K562 (cell line): ENCODE results near the gene TRIM38. TPM values are rescaled to one million over a fixed set of nuclear protein-coding genes. Genes with fewer than 3 reads are reported as not detected.

Experiments
- HDGF ChIP-seq: fragments of 450-650 bp; IDR thresholded peaks from 2 replicates; pipeline ENCODE4 v1.6.1; 2016
- JUN ChIP-seq, 2 experiments: sonication (generic) in 1 of 2; formaldehyde crosslinking in 1 of 2; IDR thresholded peaks; 2 replicates each; pipeline versions ENCODE4 v1.6.1 to v1.8.0; 2012 to 2022; ENCODE audit warnings: borderline replicate concordance in 2 of 2, mild to moderate bottlenecking in 2 of 2, improper control_type of control experiment in 1 of 2, low read depth in 1 of 2, low read length in 1 of 2, missing genetic modification reagents in 1 of 2
- KHSRP ChIP-seq: fragments of 450-650 bp; IDR thresholded peaks from 2 replicates; pipeline ENCODE4 v1.6.1; 2017
- KLF6 ChIP-seq: fragments of 250-450 bp; sonication (Bioruptor Pico); IDR thresholded peaks from 2 replicates; pipeline ENCODE4 v1.4.0; 2020; ENCODE audit warnings: mild to moderate bottlenecking, moderate library complexity, borderline replicate concordance
- OTX1 ChIP-seq: fragments of 450-650 bp; formaldehyde crosslinking; IDR thresholded peaks from 2 replicates; pipeline ENCODE4 v1.4.0; 2022; ENCODE audit warnings: mild to moderate bottlenecking
- UBTF ChIP-seq, 2 experiments: IDR thresholded peaks; 2 replicates each; pipeline ENCODE4 v1.6.1; 2012; ENCODE audit warnings: improper control_type of control experiment in 2 of 2, low read depth in 2 of 2, low read length in 2 of 2, borderline replicate concordance in 1 of 2
- ZC3H8 ChIP-seq: fragments of 450-650 bp; IDR thresholded peaks from 2 replicates; pipeline ENCODE4 v1.6.1; 2017
- ZNF830 ChIP-seq: fragments of 250-450 bp; sonication (Bioruptor Pico); IDR thresholded peaks from 2 replicates; pipeline ENCODE4 v1.5.0; 2021; ENCODE audit warnings: mild to moderate bottlenecking
- polyA plus RNA-seq, 8 experiments: library from polyadenylated mRNA; depleted of rRNA in 4 of 8; stranded (reverse) in 5 of 8; unstranded in 3 of 8; fragments of >200 nt; fragmentation: Nextera tagmentation in 2 of 8; fragmentation: Illumina TruSeq in 1 of 8; extraction: Ambion mirVana in 2 of 8; extraction: Trizol in 1 of 8; gene quantifications; 2 replicates each; pipeline versions ENCODE4 v1.2.1 to v1.2.3, GENCODE V29; 2011 to 2014; ENCODE audit warnings: inconsistent platforms in 1 of 8, missing spikeins in 1 of 8
- total RNA-seq, 7 experiments: library from RNA; depleted of rRNA in 6 of 7; stranded (reverse); fragments of >200 nt in 6 of 7; fragmentation: Illumina TruSeq in 2 of 7; extraction: Trizol in 2 of 7; gene quantifications; 2 replicates each; pipeline versions ENCODE4 v1.2.1 to v1.2.3, GENCODE V29; 2011 to 2021; ENCODE audit warnings: low replicate concordance in 1 of 7
- TF ChIP-seq, protein P1 (sequence below): fragments of 450-650 bp; IDR thresholded peaks from 2 replicates; pipeline ENCODE4 v1.6.1; 2016; ENCODE audit warnings: low read depth
- TF ChIP-seq, protein P2 (sequence below): sonication (generic); formaldehyde crosslinking; IDR thresholded peaks from 2 replicates; pipeline ENCODE4 v1.8.0; 2022; ENCODE audit warnings: mild to moderate bottlenecking, missing genetic modification reagents

Gene TRIM38
- total and polyA plus RNA-seq, 9 of the 15 experiments (the other 6 are each of a cell fraction or from before 2014, with no cell fraction given): 1.7 to 6.7 (median 6.3) TPM

DNA sequence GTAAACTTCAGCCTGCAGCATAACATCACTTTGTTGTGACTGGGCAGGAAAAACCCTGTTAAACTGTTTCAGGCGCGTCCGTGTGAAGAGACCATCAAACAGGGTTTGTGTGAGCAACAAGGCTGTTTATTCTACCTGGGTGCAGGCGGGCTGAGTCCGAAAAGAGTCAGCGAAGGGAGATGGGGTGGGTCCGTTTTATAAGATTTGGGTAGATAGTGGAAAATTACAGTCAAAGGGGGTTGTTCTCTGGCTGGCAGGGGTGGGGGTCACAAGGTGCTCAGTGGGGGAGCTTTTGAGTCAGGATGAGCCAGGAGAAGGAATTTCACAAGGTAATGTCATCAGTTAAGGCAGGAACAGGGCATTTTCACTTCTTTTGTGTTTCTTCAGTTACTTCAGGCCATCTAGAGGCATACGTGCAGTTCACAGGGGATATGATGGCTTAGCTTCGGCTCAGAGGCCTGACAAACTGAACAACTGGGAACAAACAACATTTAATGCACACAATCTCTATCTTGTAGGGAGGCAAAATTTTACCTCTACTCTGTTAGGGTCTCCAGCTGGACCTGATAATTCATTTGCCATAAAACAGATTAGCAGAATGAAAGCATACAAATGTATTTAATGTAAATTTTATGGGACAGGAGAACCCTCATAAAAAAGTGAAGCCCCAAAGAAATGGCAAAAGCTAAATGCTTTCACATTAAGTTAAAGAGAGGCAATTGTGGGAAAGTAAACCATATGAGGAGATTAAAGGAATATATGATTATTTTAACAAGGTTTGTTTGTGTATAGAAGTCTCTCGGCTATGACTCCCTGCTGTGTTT lies 66.4 kb downstream of the TRIM38 start (continued):
- TF ChIP-seq KHSRP: no peak
- TF ChIP-seq, protein P1, sequence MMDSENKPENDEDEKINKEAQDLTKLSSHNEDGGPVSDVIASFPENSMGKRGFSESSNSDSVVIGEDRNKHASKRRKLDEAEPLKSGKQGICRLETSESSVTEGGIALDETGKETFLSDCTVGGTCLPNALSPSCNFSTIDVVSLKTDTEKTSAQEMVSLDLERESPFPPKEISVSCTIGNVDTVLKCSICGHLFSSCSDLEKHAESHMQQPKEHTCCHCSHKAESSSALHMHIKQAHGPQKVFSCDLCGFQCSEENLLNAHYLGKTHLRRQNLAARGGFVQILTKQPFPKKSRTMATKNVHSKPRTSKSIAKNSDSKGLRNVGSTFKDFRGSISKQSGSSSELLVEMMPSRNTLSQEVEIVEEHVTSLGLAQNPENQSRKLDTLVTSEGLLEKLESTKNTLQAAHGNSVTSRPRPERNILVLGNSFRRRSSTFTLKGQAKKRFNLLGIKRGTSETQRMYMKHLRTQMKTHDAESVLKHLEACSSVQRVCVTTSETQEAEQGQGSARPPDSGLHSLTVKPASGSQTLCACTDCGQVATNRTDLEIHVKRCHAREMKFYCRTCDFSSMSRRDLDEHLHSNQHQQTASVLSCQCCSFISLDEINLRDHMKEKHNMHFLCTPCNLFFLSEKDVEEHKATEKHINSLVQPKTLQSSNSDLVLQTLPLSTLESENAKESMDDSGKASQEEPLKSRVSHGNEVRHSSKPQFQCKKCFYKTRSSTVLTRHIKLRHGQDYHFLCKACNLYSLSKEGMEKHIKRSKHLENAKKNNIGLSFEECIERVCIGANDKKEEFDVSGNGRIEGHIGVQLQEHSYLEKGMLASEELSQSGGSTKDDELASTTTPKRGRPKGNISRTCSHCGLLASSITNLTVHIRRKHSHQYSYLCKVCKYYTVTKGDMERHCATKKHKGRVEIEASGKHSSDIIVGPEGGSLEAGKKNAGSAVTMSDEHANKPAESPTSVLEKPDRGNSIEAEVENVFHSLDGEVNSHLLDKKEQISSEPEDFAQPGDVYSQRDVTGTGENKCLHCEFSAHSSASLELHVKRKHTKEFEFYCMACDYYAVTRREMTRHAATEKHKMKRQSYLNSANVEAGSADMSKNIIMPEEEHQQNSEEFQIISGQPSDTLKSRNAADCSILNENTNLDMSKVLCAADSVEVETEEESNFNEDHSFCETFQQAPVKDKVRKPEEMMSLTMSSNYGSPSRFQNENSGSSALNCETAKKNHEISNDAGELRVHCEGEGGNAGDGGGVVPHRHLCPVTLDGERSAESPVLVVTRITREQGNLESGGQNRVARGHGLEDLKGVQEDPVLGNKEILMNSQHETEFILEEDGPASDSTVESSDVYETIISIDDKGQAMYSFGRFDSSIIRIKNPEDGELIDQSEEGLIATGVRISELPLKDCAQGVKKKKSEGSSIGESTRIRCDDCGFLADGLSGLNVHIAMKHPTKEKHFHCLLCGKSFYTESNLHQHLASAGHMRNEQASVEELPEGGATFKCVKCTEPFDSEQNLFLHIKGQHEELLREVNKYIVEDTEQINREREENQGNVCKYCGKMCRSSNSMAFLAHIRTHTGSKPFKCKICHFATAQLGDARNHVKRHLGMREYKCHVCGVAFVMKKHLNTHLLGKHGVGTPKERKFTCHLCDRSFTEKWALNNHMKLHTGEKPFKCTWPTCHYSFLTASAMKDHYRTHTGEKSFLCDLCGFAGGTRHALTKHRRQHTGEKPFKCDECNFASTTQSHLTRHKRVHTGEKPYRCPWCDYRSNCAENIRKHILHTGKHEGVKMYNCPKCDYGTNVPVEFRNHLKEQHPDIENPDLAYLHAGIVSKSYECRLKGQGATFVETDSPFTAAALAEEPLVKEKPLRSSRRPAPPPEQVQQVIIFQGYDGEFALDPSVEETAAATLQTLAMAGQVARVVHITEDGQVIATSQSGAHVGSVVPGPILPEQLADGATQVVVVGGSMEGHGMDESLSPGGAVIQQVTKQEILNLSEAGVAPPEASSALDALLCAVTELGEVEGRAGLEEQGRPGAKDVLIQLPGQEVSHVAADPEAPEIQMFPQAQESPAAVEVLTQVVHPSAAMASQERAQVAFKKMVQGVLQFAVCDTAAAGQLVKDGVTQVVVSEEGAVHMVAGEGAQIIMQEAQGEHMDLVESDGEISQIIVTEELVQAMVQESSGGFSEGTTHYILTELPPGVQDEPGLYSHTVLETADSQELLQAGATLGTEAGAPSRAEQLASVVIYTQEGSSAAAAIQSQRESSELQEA: no peak
- no peak; the same call in 1 of the 2 replicates for TF ChIP-seq OTX1 (CRISPR knock-in tag)
- TF ChIP-seq, protein P2, sequence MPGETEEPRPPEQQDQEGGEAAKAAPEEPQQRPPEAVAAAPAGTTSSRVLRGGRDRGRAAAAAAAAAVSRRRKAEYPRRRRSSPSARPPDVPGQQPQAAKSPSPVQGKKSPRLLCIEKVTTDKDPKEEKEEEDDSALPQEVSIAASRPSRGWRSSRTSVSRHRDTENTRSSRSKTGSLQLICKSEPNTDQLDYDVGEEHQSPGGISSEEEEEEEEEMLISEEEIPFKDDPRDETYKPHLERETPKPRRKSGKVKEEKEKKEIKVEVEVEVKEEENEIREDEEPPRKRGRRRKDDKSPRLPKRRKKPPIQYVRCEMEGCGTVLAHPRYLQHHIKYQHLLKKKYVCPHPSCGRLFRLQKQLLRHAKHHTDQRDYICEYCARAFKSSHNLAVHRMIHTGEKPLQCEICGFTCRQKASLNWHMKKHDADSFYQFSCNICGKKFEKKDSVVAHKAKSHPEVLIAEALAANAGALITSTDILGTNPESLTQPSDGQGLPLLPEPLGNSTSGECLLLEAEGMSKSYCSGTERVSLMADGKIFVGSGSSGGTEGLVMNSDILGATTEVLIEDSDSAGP (CRISPR knock-in tag): no peak
- TF ChIP-seq ZNF830 (CRISPR knock-in tag): no peak
- 0 out of 2 replicates have a peak, but pooled peaks have one; percentile 43 for TF ChIP-seq HDGF
- TF ChIP-seq JUN (IDR thresholded peaks at IDR 0.05; ENCODE audit: borderline replicate concordance, low read depth, low read length): no peak
- TF ChIP-seq JUN (CRISPR knock-in tag; IDR thresholded peaks at IDR 0.05; ENCODE audit: borderline replicate concordance): 0 out of 2 replicates have a peak, but pooled peaks have one; percentile 48
- TF ChIP-seq ZC3H8: no peak
- TF ChIP-seq UBTF (IDR thresholded peaks at IDR 0.05; ENCODE audit: borderline replicate concordance in 1 of 2, low read depth in 2 of 2, low read length in 2 of 2): no peak
- TF ChIP-seq KLF6 (CRISPR knock-in tag): no peak; the same call in 1 of the 2 replicates
